GM21576 (cell line): Measurements from ENCODE around the gene PLS3.

Source experiments
- ATAC-seq: cut with Tn5 transposase; IDR thresholded peaks from one replicate; pipeline ENCODE4 v1.9.1; 2021; ENCODE audit warnings: mild to moderate bottlenecking, moderate library complexity; ENCODE audit not compliant: unreplicated experiment

The PLS3 gene

GRCh38 chrX:115687595-115687994 lies 126.6 kb downstream of the PLS3 start:
- ATAC-seq: no peak

GRCh38 chrX:115689931-115690330 lies 129.0 kb downstream of the PLS3 start:
- ATAC-seq: no peak

GRCh38 chrX:115690511-115691216 lies 129.7 kb downstream of the PLS3 start:
- peak; percentile 96 for ATAC-seq

- ATAC-seq: no peak
Measured at GRCh38 chrX:115693476-115693875, 132.5 kb downstream of the PLS3 start.

- no peak for ATAC-seq
Measured at GRCh38 chrX:115694028-115694427, 133.1 kb downstream of the PLS3 start.

- no peak for ATAC-seq
Measured at GRCh38 chrX:115696039-115696438, 135.1 kb downstream of the PLS3 start.

- ATAC-seq: no peak
Measured at GRCh38 chrX:115696939-115697338, 136.0 kb downstream of the PLS3 start.

GRCh38 chrX:115697806-115698205 lies 136.8 kb downstream of the PLS3 start:
- ATAC-seq: no peak
